OCI-LY7 (cell line): ENCODE measurements around the gene PEAK3. TPM values are rescaled to one million over a fixed set of nuclear protein-coding genes. Genes with fewer than 3 reads are reported as not detected.
"Not testable (repeated sequence)": the region's sequence is repeated elsewhere in the genome, so short reads cannot be mapped to it uniquely, and the experiment has no call there.

Source experiments
- BruUV-seq: library from RNA; stranded (reverse); fragments of 400-500 nt; replicated peaks from 2 replicates; lab custom pipeline; 2021; lab: Mats Ljungman, UMichigan
- CTCF ChIA-PET: fragments of 300-600 bp; sonication (Branson Sonifier 250); formaldehyde crosslinking; loops from one replicate; lab custom pipeline; 2022; ENCODE audit warnings: antibody characterized with exemption; ENCODE audit not compliant: unreplicated experiment; lab: Charles Lee
- POLR2A ChIA-PET: fragments of 300-600 bp; sonication (Branson Sonifier 250); formaldehyde crosslinking; loops from one replicate; lab custom pipeline; 2022; ENCODE audit warnings: antibody characterized with exemption; lab: Charles Lee
- DNase-seq: peaks from one replicate; pipeline ENCODE4 v3.0.0-alpha.2; 2015; ENCODE audit warnings: low spot score
- H2AFZ ChIP-seq: fragments of 200-600 bp; sonication (generic), shearing (Covaris generic); 2 replicates; pipeline ENCODE4 v1.6.1; 2014; ENCODE audit warnings: mild to moderate bottlenecking, antibody characterized with exemption, low read length, moderate library complexity
- H3K27ac ChIP-seq: fragments of 200-600 bp; sonication (generic); 2 replicates; pipeline ENCODE4 v1.5.1; 2014; ENCODE audit warnings: mixed run types, low read depth, mild to moderate bottlenecking, moderate library complexity, low read length, inconsistent platforms; ENCODE audit not compliant: poor library complexity, severe bottlenecking
- H3K36me3 ChIP-seq: fragments of 200-600 bp; sonication (generic); 2 replicates; pipeline ENCODE4 v1.6.1; 2014; ENCODE audit warnings: mild to moderate bottlenecking, antibody characterized with exemption, low read length, moderate library complexity, mixed read lengths; ENCODE audit not compliant: insufficient read depth
- H3K4me1 ChIP-seq: fragments of 200-600 bp; sonication (generic); 2 replicates; pipeline ENCODE4 v1.5.1; 2014; ENCODE audit warnings: mild to moderate bottlenecking, low read length; ENCODE audit not compliant: insufficient read depth, poor library complexity, severe bottlenecking
- H3K4me2 ChIP-seq: fragments of 200-600 bp; sonication (generic); 2 replicates; pipeline ENCODE4 v1.6.1; 2014; ENCODE audit warnings: mild to moderate bottlenecking, low read length
- H3K4me3 ChIP-seq: fragments of 200-600 bp; sonication (generic); 2 replicates; pipeline ENCODE4 v1.5.1; 2014; ENCODE audit warnings: mild to moderate bottlenecking, low read depth, low read length; ENCODE audit not compliant: poor library complexity, severe bottlenecking
- H3K79me2 ChIP-seq: fragments of 200-600 bp; sonication (generic); 2 replicates; pipeline ENCODE4 v1.6.1; 2016; ENCODE audit warnings: low read depth, mild to moderate bottlenecking, low read length, moderate library complexity, mixed read lengths; ENCODE audit not compliant: insufficient read depth
- H3K9me2 ChIP-seq: fragments of 200-600 bp; sonication (generic); 2 replicates; pipeline ENCODE4 v1.6.1; 2016; ENCODE audit warnings: mild to moderate bottlenecking, low read length, mixed read lengths; ENCODE audit not compliant: insufficient read depth
- H3K9me3 ChIP-seq: fragments of 200-600 bp; sonication (generic); 2 replicates; pipeline ENCODE4 v1.6.1; 2014; ENCODE audit warnings: mild to moderate bottlenecking, mixed run types, low read length, mixed read lengths
- H4K20me1 ChIP-seq: fragments of 200-600 bp; sonication (generic); 2 replicates; pipeline ENCODE4 v1.6.1; 2014; ENCODE audit warnings: mild to moderate bottlenecking, antibody characterized with exemption, low read length, moderate library complexity, mixed read lengths; ENCODE audit not compliant: insufficient read depth
- EZH2phosphoT487 ChIP-seq: fragments of 200-600 bp; sonication (generic); IDR thresholded peaks from 2 replicates; pipeline ENCODE4 v1.6.1; 2018; ENCODE audit warnings: low read depth, borderline replicate concordance, mild to moderate bottlenecking, mixed run types, antibody characterized with exemption, low read length, moderate library complexity, mixed read lengths
- intact Hi-C: fragments of 100-400 bp; cut with micrococcal nuclease; formaldehyde crosslinking; loops from one replicate; pipeline ENCODE4 v1.10.0; 2022; ENCODE audit not compliant: unreplicated experiment
- total RNA-seq, 2 experiments: library from RNA; depleted of rRNA in 1 of 2; stranded (reverse); fragments of >200 nt in 1 of 2; shearing (Covaris generic) in 1 of 2; gene quantifications; 2 replicates each; pipeline ENCODE4 v1.2.3, GENCODE V29; 2014 to 2022
- TF ChIP-seq, protein P1 (sequence below): fragments of 200-600 bp; sonication (generic); conservative IDR thresholded peaks from 2 replicates; pipeline ENCODE4 v1.5.1; 2014; ENCODE audit warnings: mild to moderate bottlenecking, antibody characterized with exemption, low read length, moderate library complexity, mixed read lengths

The PEAK3 gene
- total RNA-seq, 2 experiments from 2014 or later, result not detected

DNA sequence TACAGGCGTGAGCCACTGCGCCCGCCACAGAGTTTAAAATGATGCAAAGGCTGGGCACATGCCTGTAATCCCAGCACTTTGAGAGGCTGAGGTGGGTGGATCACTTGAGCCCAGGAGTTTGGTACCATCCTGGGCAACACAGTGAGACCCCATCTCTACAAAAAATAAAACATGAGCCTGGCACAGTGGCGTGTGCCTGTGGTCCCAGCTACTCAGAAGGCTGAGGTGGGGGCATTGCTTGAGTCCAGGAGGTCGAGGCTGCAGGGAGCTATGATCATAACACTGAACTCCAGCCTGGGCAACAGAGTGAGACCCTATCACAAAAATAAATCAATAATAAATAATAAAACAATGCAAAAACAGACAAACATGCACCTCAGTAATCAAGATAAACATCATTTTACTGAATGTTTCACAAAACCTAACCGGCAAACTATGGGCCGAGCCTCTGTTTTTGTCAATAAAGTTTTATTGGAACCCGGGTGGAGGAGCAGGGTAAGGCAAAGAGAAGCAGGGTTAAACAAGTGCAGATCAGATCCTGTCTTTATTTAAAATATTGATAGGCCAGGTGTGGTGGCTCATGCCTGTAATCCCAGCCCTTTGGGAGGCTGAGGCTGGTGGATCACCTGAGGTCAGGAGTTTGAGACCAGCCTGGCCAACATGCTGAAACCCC is 2.0 kb upstream of the PEAK3 start:
- intact Hi-C loops, result no loop called here
- H3K4me3 ChIP-seq, result no peak overlapping the region
- H3K4me2 ChIP-seq, result no peak overlapping the region
- no peak for TF ChIP-seq EZH2phosphoT487
- TF ChIP-seq, protein P1, sequence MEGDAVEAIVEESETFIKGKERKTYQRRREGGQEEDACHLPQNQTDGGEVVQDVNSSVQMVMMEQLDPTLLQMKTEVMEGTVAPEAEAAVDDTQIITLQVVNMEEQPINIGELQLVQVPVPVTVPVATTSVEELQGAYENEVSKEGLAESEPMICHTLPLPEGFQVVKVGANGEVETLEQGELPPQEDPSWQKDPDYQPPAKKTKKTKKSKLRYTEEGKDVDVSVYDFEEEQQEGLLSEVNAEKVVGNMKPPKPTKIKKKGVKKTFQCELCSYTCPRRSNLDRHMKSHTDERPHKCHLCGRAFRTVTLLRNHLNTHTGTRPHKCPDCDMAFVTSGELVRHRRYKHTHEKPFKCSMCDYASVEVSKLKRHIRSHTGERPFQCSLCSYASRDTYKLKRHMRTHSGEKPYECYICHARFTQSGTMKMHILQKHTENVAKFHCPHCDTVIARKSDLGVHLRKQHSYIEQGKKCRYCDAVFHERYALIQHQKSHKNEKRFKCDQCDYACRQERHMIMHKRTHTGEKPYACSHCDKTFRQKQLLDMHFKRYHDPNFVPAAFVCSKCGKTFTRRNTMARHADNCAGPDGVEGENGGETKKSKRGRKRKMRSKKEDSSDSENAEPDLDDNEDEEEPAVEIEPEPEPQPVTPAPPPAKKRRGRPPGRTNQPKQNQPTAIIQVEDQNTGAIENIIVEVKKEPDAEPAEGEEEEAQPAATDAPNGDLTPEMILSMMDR, result no peak
- ChIA-PET POLR2A (no interaction called here), CTCF (no interaction called here)
- H3K4me1 ChIP-seq, result peaks cover 30% of the 10 kb centered on the region
- no peaks in the 10 kb centered on the region for H3K36me3 ChIP-seq
- no peak overlapping the region for H2AFZ ChIP-seq
- BruUV-seq, result no TSS peak
- no peaks in the 10 kb centered on the region for H4K20me1 ChIP-seq
- H3K9me2 ChIP-seq, result no peaks in the 10 kb centered on the region
- H3K27ac ChIP-seq, result no peak overlapping the region
- no peaks in the 10 kb centered on the region for H3K9me3 ChIP-seq
- no peaks in the 10 kb centered on the region for H3K79me2 ChIP-seq
- no peak for DNase-seq

DNA sequence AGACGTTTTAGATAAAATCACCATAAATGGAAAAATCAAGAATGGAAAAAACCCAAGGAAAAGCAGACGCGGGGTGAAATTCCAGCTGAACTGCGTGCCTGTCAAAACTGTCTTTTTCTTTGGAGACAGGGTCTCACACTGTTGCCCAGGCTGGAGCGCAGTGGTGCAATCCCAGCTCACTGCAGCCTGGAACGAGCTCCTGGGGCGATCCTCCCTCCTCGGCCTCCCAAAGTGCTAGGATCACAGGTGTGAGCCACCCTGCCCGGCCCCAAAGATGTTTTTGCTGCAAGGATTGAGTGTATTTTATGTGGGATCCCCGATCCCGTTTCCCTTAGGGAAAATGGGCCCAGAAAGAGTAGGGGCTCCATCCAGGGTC is 875 bp upstream of the PEAK3 start:
- no peaks in the 10 kb centered on the region for H4K20me1 ChIP-seq
- CTCF ChIA-PET, result no interaction called here
- H2AFZ ChIP-seq, result no peak overlapping the region
- H3K9me2 ChIP-seq, result no peaks in the 10 kb centered on the region
- no peak overlapping the region for H3K4me3 ChIP-seq
- intact Hi-C loops, result no loop called here
- no peaks in the 10 kb centered on the region for H3K79me2 ChIP-seq
- POLR2A ChIA-PET, result no interaction called here
- no peak for DNase-seq
- H3K36me3 ChIP-seq, result no peaks in the 10 kb centered on the region
- H3K4me2 ChIP-seq, result no peak overlapping the region
- TF ChIP-seq, protein P1, result no peak
- TF ChIP-seq EZH2phosphoT487, result no peak
- H3K4me1 ChIP-seq, result peaks cover 19% of the 10 kb centered on the region
- no peaks in the 10 kb centered on the region for H3K9me3 ChIP-seq
- H3K27ac ChIP-seq, result no peak overlapping the region
- no TSS peak for BruUV-seq

DNA sequence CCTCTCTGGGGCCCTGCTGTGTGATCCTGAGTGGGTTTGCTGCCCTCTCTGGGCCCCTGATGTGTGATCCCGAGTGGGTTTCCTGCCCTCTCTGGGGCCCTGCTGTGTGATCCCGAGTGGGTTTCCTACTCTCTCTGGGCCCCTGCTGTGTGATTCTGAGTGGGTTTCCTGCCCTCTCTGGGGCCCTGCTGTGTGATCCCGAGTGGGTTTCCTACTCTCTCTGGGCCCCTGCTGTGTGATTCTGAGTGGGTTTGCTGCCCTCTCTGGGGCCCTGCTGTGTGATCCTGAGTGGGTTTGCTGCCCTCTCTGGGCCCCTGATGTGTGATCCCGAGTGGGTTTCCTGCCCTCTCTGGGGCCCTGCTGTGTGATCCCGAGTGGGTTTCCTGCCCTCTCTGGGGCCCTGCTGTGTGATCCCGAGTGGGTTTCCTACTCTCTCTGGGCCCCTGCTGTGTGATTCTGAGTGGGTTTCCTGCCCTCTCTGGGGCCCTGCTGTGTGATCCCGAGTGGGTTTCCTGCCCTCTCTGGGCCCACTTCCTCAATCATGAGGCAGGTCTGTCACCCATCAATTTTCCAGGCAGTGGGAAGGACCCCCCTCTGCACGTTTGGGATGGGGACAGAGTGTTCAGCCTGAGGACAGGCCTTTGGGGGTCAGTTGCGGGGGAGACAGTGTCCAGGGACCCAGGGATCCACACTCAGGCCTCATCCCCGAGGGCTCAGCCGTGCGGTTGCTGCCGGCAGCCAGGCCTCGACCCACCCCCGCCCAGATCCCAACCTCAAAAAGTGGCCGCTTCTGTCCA is 512 bp downstream of the PEAK3 start:
- H2AFZ ChIP-seq, H4K20me1 ChIP-seq, H3K36me3 ChIP-seq, intact Hi-C loops, POLR2A ChIA-PET, BruUV-seq, H3K9me3 ChIP-seq, CTCF ChIA-PET, H3K4me3 ChIP-seq, H3K27ac ChIP-seq, H3K9me2 ChIP-seq, DNase-seq, H3K79me2 ChIP-seq: not testable (repeated sequence)
- Histone ChIP-seq H3K4me1 (peaks cover 14% of the 10 kb centered on the region), H3K4me2 (peak overlapping the region; percentile 45)
